T-helper 2 cell treated with Interferon-gamma antibody and Interleukin-4, amounts not matched to agents 5 μg/mL and 100 μg/mL, for 36 hours (primary cell): ENCODE measurements around the gene PTCD1.
"Not testable (repeated sequence)": the region's sequence is repeated elsewhere in the genome, so short reads cannot be mapped to it uniquely, and the experiment has no call there.

Experiments
- DNase-seq: peaks from one replicate; pipeline ENCODE4 v3.0.0; 2021; ENCODE audit warnings: low spot score
- H3K27ac Mint-ChIP-seq: one replicate; pipeline ENCODE4 v1.8.0; 2021; ENCODE audit warnings: mild to moderate bottlenecking, mixed read lengths
- H3K27me3 Mint-ChIP-seq: one replicate; pipeline ENCODE4 v1.8.0; 2021; ENCODE audit warnings: low read depth, mixed read lengths
- H3K36me3 Mint-ChIP-seq: one replicate; pipeline ENCODE4 v1.8.0; 2021; ENCODE audit warnings: low read depth, mixed read lengths
- H3K4me1 Mint-ChIP-seq: one replicate; pipeline ENCODE4 v1.8.0; 2021; ENCODE audit warnings: low read depth, mixed read lengths
- H3K4me3 Mint-ChIP-seq: one replicate; pipeline ENCODE4 v1.8.0; 2022; ENCODE audit warnings: mild to moderate bottlenecking, moderate library complexity, mixed read lengths
- H3K9me3 Mint-ChIP-seq: one replicate; pipeline ENCODE4 v1.8.0; 2021; ENCODE audit warnings: mixed read lengths

PTCD1 gene

GRCh38 chr7:99395616-99396327 is 42.8 kb downstream of the PTCD1 start:
- Mint-ChIP-seq H3K4me1 (peaks cover 12% of the 10 kb centered on the region), H3K9me3 (no peaks in the 10 kb centered on the region), H3K27me3 (no peaks in the 10 kb centered on the region), H3K27ac (no peak overlapping the region), H3K36me3 (peaks cover 74% of the 10 kb centered on the region), H3K4me3 (no peak overlapping the region)
- no peak for DNase-seq

DNA sequence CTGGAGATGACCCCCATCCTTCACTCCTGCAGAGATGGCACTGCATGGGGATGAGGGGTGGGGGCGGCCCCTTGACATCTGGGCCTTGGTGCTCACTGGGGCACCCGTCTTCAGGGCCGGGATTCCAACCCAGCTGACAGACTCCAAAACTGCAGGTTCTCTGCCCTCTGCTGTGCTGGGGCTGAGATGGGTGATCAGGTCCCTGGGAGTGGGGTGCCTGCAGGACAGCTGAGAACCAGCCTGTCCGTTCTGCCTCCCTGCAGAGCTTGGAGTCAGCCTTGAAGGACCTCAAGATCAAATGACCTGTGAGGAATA is 44.5 kb downstream of the PTCD1 start:
- H3K9me3 Mint-ChIP-seq = no peaks in the 10 kb centered on the region
- H3K36me3 Mint-ChIP-seq = peaks cover 69% of the 10 kb centered on the region
- H3K4me1 Mint-ChIP-seq = peaks cover 12% of the 10 kb centered on the region
- no peak for DNase-seq
- H3K4me3 Mint-ChIP-seq = no peak overlapping the region
- H3K27me3 Mint-ChIP-seq = no peaks in the 10 kb centered on the region
- peak overlapping the region; percentile 15 for H3K27ac Mint-ChIP-seq

- Mint-ChIP-seq H3K4me3 (peak overlapping the region; percentile 59), H3K27ac (peak overlapping the region; percentile 84), H3K9me3 (no peaks in the 10 kb centered on the region), H3K27me3 (no peaks in the 10 kb centered on the region), H3K4me1 (peaks cover 12% of the 10 kb centered on the region), H3K36me3 (peaks cover 68% of the 10 kb centered on the region)
- DNase-seq = no peak
Measured at GRCh38 chr7:99393355-99394187, 45.0 kb downstream of the PTCD1 start.

DNA sequence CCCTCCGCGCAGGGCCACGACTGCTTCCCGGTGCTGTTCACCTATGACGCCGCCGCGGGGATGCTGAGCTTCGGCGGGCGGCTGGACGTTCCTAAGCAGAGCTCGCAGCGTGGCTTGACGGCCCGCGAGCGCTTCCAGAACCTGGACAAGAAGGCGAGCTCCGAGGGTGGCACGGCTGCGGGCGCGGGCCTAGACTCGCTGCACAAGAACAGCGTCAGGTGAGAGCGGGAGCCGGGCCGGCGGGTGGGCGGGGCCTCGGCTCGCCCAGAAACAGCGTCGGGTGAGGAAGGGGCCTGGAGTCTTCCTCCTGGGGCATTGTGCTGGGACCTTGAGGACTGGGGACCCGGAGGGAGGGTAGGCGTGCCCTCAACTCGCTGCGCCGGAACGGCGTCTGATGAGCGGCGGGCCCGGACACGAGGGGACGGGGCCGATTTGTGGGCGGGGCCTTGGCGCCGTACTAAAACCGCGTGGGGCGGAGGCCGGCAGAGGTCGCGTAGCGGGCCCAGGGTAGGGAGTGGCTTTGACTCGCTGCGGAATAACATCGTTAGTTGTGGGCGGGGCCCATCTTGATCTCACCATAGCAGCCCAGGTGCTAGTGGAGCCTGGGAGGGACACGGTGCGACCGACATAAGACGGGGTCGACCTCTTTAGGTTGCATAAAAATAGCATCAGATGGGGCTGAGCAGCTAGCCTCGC is 45.8 kb downstream of the PTCD1 start:
- Mint-ChIP-seq H3K27ac (peak overlapping the region; percentile 84), H3K4me1 (peaks cover 11% of the 10 kb centered on the region), H3K36me3 (peaks cover 68% of the 10 kb centered on the region), H3K27me3 (no peaks in the 10 kb centered on the region), H3K9me3 (no peaks in the 10 kb centered on the region), H3K4me3 (peak overlapping the region; percentile 59)
- peak; percentile 74 for DNase-seq

DNA sequence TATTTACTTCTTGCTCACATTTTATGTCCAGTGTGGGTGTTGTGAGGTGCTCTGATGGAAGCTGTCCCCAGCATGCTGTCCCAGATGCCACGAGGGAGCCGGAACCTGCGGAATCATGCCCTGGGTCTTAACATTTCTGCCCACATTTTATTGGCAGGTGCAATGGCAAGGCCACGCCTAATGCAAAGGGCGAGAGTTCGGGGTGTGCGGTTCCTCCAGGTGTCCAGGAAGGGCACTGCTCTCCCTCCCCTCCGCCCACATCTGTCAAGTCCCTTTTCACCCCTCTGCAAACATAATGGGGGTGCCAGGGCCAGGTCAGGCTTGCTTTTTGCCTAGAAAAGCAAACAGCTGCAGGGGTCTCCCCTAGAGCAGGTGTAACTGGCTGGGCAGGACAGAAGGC is 46.6 kb downstream of the PTCD1 start:
- H3K4me1 Mint-ChIP-seq = peaks cover 10% of the 10 kb centered on the region
- no peak for DNase-seq
- H3K36me3 Mint-ChIP-seq = peaks cover 68% of the 10 kb centered on the region
- H3K27me3 Mint-ChIP-seq = no peaks in the 10 kb centered on the region
- no peak overlapping the region for H3K27ac Mint-ChIP-seq
- H3K9me3 Mint-ChIP-seq = no peaks in the 10 kb centered on the region
- H3K4me3 Mint-ChIP-seq = peak overlapping the region; percentile 3

DNA sequence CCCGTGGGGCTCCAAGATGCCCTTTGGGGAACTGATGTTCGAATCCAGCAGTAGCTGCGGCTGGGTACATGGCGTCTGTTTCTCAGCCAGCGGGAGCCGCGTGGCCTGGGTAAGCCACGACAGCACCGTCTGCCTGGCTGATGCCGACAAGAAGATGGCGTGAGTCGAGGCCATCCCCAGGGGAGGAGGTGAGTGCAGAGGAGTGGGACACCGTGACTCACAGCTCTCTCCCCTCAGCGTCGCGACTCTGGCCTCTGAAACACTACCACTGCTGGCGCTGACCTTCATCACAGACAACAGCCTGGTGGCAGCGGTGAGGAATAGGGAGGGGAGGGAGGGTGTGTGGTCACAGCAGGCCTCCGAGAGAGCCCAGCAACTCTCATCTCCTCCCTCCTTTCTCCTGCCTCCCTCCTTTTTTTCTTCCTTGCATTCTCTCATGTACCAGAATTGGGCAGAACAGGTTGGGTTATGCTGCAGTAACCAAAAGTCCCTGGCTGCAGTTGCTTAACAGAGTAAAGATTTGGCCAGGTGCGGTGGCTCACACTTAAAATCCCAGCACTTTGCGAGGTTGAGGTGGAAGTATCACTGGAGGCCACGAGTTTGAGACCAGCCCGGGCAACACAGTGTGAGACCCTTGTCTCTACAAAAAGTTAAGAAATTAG is 47.5 kb downstream of the PTCD1 start:
- Mint-ChIP-seq H3K4me1 (peaks cover 10% of the 10 kb centered on the region), H3K9me3 (no peaks in the 10 kb centered on the region), H3K36me3 (peaks cover 67% of the 10 kb centered on the region), H3K27ac (no peak overlapping the region), H3K4me3 (no peak overlapping the region), H3K27me3 (no peaks in the 10 kb centered on the region)
- no peak for DNase-seq

DNA sequence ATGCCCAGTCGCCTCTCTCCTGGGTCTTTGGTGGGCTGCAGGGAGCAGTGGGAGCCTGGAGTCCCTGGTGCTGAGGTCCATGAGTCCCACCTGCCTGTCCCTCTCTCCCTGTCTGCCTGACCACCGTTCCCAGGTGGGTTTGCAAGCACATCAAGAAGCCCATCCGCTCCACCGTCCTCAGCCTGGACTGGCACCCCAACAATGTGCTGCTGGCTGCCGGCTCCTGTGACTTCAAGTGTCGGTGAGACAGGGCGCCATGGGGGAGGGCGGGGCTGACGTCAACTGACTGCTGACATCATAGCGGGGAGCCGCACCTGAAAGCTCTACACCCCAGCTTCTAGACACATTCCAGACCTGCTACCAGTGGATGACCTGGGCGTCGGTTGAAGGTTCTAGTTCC is 48.8 kb downstream of the PTCD1 start:
- Mint-ChIP-seq H3K27ac (no peak overlapping the region), H3K36me3 (peaks cover 60% of the 10 kb centered on the region), H3K9me3 (no peaks in the 10 kb centered on the region), H3K4me1 (peaks cover 11% of the 10 kb centered on the region), H3K27me3 (no peaks in the 10 kb centered on the region), H3K4me3 (no peak overlapping the region)
- DNase-seq = no peak

GRCh38 chr7:99387912-99388311 is 50.7 kb downstream of the PTCD1 start:
- Mint-ChIP-seq H3K4me3 (no peak overlapping the region), H3K27me3 (no peaks in the 10 kb centered on the region), H3K9me3 (no peaks in the 10 kb centered on the region), H3K4me1 (peaks cover 14% of the 10 kb centered on the region), H3K27ac (no peak overlapping the region), H3K36me3 (peaks cover 59% of the 10 kb centered on the region)
- DNase-seq = no peak

DNA sequence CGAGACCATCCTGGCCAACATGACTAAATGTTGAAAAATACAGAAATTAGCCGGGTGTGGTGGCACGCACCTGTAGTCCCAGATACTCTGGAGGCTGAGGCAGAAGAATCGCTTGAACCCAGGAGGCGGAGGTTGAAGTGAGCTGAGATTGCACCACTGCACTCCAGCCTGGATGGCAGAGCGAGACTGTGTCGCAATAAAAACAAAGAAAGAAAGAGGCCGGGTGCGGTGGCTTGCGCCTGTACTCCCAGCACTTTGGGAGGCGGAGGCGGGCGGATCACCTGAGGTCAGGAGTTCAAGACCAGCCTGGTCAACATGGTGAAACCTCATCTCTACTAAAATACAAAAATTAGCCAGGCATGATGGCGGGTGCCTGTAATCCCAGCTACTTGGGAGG is 51.4 kb downstream of the PTCD1 start:
- Mint-ChIP-seq H3K4me1 (peaks cover 12% of the 10 kb centered on the region), H3K36me3 (peaks cover 59% of the 10 kb centered on the region)
- H3K9me3 Mint-ChIP-seq, H3K27me3 Mint-ChIP-seq, H3K4me3 Mint-ChIP-seq, H3K27ac Mint-ChIP-seq, DNase-seq: not testable (repeated sequence)

GRCh38 chr7:99386584-99387238 is 51.9 kb downstream of the PTCD1 start:
- H3K27me3 Mint-ChIP-seq = no peaks in the 10 kb centered on the region
- no peaks in the 10 kb centered on the region for H3K9me3 Mint-ChIP-seq
- H3K4me1 Mint-ChIP-seq = peaks cover 10% of the 10 kb centered on the region
- H3K27ac Mint-ChIP-seq = no peak overlapping the region
- peaks cover 56% of the 10 kb centered on the region for H3K36me3 Mint-ChIP-seq
- no peak for DNase-seq
- no peak overlapping the region for H3K4me3 Mint-ChIP-seq

DNA sequence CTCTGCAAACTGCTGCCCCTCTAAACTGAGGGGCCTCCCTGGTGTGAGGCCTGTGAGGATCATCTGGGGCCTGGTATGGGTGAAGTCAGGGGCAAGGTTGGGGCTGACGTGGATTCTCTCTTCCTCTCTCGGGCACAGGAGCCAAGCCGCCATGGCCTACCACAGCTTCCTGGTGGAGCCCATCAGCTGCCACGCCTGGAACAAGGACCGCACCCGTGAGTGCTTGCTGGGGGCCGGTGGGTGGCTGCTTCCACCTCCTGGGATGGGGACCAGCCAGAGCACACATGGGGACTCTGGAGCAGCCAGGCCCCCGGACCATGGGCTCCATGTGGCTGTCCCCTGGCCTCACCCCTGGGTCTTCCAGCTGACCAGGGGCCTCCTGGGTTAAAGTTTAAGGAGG is 53.0 kb downstream of the PTCD1 start:
- H3K4me3 Mint-ChIP-seq = no peak overlapping the region
- peaks cover 57% of the 10 kb centered on the region for H3K36me3 Mint-ChIP-seq
- DNase-seq = no peak
- no peaks in the 10 kb centered on the region for H3K9me3 Mint-ChIP-seq
- no peak overlapping the region for H3K27ac Mint-ChIP-seq
- H3K4me1 Mint-ChIP-seq = peaks cover 18% of the 10 kb centered on the region
- H3K27me3 Mint-ChIP-seq = no peaks in the 10 kb centered on the region

DNA sequence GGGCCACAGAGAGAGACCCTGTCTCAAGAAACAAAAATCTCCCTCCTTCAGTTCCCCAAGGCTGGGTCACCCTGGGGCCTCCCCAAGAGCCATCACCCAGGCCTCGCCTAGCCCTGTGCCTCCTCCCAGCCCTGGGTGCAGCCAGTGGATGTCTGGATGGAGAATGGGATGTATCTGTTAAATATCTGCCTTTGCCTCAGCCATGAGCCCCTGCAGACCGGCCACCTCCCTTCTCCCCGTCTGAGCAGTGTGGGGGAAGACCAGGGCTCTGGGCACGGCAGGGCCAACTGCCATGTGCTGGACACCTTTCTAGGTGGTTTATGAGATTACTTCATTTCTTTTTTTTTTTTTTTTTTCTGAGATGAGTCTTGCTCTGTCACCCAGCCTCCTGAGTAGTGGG is 54.1 kb downstream of the PTCD1 start:
- no peak for DNase-seq
- peak overlapping the region; percentile 52 for H3K27ac Mint-ChIP-seq
- H3K36me3 Mint-ChIP-seq = peaks cover 61% of the 10 kb centered on the region
- peaks cover 22% of the 10 kb centered on the region for H3K4me1 Mint-ChIP-seq
- H3K9me3 Mint-ChIP-seq = no peaks in the 10 kb centered on the region
- no peaks in the 10 kb centered on the region for H3K27me3 Mint-ChIP-seq
- H3K4me3 Mint-ChIP-seq = no peak overlapping the region

DNA sequence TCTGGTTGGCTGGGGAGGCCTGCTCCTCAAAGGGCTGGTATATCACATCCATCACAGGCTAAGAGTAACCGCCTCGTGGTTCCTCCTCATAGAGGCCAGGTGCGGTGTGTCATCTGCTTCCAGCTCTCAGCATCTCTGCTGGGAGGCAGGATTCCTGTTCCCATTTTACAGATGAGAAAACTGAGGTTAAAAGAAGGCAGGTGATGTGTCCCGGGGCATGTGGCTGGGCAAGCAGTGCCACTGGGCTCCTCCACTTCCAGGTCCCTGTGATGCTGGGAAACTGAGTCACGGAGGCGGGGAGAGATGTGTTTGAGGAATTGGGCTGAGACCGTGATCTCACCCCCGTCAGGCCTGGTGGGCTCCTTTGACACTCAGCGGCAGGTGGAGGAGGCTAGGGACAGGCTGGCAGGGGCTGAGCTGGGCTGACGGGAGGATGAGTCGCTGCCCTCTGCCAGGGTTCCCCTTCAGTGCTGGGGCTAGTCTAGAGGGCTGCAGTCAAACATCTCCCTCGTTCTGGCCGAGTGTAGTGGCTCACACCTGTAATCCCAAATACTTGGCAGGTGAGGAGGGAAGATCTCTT is 54.7 kb downstream of the PTCD1 start:
- peak overlapping the region; percentile 52 for H3K27ac Mint-ChIP-seq
- no peaks in the 10 kb centered on the region for H3K9me3 Mint-ChIP-seq
- no peaks in the 10 kb centered on the region for H3K27me3 Mint-ChIP-seq
- no peak for DNase-seq
- H3K4me1 Mint-ChIP-seq = peaks cover 28% of the 10 kb centered on the region
- H3K4me3 Mint-ChIP-seq = no peak overlapping the region
- H3K36me3 Mint-ChIP-seq = peaks cover 61% of the 10 kb centered on the region
